SH-SY5Y (cell line): ENCODE results near the gene KLHL35.

Experiments
- GATA2 ChIP-seq: IDR thresholded peaks from 2 replicates; pipeline ENCODE4 v1.6.1; 2011; ENCODE audit warnings: mild to moderate bottlenecking, low read depth, low read length
- GATA3 ChIP-seq: IDR thresholded peaks from 2 replicates; pipeline ENCODE4 v1.6.1; 2011; ENCODE audit warnings: low read depth, mild to moderate bottlenecking, low read length, moderate library complexity

KLHL35 gene

DNA sequence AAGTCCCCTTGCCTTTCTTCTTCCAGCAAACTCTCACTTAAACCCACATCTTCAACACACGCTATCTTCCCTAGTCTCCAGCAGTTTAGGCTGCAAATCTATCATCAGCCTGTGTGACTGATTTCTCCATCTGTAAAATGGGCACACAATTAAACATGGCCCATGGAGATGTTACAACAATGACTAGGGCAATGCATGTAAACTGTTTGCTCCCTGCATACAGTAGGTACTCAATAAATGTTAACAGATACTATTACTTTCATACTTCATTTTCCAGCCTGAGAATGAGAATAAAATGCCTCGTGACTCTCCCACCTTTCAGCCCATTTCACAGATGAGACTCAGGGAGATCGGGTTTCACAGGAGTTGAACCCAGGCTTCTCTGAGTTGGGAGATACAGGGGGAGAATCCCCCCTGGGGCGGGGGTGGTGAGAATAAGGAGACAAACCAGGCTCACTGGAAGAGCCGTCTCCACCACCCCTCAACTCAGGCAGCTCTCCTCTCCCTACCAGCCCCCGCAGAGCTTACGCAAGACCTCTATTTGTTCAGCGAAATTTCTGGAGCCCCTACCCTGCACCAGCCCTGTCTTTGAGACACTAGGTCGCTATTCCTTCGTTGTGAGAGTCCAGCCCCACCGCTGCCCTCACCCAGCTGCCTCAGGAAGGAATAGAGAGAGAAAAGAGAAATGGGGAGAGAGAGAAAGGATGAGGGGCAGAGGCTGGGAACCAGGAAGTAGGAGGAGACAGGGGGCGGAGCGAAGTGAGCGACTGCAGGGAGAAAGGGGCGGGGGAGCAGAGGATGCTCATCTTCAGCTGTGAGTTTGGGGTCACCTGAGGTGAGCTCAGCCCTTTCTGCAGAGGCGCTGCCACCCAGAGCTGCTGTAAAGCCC, 42.1 kb upstream of the KLHL35 start:
- no peak for TF ChIP-seq GATA3
- no peak for TF ChIP-seq GATA2

DNA sequence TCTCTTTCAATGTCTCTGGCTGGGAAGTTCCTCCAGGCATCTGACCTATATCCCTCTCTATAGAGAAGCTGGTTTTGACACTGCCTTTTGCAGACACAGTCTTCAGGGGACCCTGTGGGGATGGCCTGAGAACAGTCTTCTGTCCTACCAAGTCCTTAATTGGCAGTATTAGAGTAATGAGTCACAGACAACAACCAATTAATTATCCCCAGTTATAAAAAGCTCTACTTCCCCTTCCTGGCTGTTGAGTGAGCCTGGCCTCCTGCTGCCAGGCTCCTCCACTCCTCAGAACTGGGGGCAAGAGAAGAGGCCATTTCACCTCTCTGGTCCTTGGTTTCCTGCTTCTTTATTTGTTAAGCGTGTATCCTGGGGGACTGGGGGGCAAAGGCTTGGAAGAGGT, 41.2 kb upstream of the KLHL35 start:
- no peak for TF ChIP-seq GATA3

GRCh38 chr11:75473684-75474083, 40.7 kb upstream of the KLHL35 start:
- TF ChIP-seq GATA2 (no peak), GATA3 (no peak)

- no peak for TF ChIP-seq GATA2
- TF ChIP-seq GATA3: no peak
Measured at GRCh38 chr11:75472081-75472732, 39.2 kb upstream of the KLHL35 start.

GRCh38 chr11:75471176-75471973, 38.4 kb upstream of the KLHL35 start:
- no peak for TF ChIP-seq GATA3
- no peak for TF ChIP-seq GATA2

DNA sequence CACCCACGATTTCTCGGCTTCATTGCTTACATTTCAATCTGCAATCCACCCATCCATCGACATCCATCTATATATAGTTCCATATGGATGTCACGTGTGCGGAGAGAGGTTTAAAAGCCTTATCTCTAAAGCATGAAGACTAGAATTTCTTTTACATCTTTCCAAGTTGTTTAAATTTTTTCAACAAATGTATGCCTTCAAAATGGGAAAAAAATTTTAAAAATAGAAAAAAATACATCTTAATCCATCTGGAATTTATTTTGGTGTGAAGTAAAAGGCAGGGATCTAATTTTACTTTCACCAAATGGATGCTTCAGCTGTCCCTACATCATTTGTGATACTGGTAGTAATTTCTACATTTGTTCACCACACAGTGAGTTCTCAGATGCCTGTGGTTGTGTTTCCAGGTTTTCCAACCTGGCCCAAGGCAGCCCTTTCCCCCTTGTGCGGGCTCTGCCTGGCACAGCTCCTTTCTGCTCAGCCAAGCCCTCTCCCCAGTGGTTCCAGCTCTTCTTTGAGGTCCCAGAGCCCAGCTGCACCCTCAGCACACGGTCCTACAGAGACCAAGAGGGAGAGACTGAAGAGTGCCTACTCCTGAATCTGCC, 37.6 kb upstream of the KLHL35 start:
- TF ChIP-seq GATA2: no peak
- no peak for TF ChIP-seq GATA3

- no peak for TF ChIP-seq GATA3
- TF ChIP-seq GATA2: no peak
Measured at GRCh38 chr11:75469785-75470405, 36.9 kb upstream of the KLHL35 start.

- TF ChIP-seq GATA3 (no peak), GATA2 (no peak)
Measured at GRCh38 chr11:75468534-75469340, 35.7 kb upstream of the KLHL35 start.

DNA sequence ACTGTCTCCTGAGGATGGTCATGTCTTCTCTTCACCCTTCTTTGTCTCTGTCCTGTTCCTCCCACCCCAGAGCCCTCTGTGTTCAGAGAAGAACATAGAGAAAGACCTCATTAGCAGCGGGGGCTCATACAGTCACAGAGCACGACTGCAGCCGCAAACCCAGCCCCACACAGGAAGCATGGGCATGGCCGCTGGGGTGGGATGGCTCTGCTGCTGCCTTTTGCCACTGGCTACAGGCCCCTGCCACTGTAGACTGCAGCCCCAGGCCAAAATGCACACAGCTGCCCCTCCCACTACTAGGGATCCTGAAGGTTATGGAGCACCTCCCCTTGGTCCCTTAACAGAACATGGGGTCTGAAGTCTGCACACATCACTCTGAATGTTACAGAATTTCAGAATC, 34.9 kb upstream of the KLHL35 start:
- no peak for TF ChIP-seq GATA2
- TF ChIP-seq GATA3: no peak

DNA sequence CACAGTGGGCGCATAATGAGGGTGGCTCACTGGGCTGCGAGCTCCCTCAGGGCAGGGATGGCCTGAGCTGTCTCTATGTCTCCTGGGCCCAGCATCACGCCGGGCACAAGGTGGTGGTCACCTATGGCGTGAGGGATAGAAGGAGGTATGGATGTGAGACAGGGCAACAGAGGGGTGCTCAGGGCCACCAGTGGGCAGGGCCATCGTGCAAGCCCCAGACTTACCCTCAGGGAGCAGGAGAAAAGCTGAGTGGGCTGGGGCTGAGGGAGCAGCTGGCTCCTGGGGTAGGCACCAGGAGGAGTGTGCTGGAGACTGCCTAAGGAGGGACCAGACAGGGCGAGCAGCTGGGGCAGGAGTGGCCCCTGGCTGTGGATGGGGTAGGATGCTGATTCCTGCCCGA, 34.3 kb upstream of the KLHL35 start:
- TF ChIP-seq GATA2: no peak
- no peak for TF ChIP-seq GATA3

DNA sequence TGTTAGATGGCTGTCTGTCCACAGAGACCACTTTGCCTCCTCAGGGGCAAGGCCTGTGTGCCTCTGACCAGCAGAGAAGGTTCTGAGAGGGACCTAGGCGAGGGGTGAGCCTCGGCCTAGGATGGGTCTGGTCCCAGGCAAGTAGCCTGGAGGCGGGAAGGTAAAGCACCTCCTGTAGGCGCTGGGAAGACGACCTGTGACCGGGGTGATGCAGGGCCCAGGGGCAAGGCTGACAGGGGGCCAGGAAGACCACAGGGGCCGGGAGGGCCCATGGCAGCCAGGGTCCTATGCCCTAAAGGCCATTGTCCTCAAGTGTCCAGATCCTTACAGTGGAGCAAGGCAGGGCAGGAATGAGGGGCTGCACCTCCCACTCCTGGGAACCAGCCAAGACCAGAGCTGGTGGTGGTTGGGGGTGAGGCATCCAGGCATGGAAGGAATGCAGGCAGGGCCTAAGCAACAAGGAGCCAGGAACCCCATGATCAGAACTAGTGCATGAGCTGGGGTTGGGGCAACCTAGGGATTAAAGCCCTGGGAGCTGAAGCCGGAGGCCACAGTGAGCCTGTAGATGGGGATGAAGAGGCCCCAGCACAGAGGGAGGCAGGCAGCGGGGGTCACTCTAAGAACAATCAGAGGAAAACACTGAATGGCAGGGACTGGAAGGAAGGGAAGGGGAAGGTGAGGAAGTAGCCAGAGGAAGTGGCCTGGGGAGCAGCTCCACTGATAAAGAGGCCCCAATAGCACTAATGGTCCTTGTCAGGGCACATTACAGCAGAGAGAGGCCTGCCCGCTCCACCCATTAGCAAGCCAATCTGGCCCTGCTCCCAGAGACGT, 32.9 kb upstream of the KLHL35 start:
- TF ChIP-seq GATA3 (no peak), GATA2 (no peak)

GRCh38 chr11:75463106-75463774, 30.2 kb upstream of the KLHL35 start:
- no peak for TF ChIP-seq GATA2
- TF ChIP-seq GATA3: no peak
